Endothelial cell of umbilical vein (primary cell): ENCODE results near the gene FMN2. TPM values are rescaled to one million over a fixed set of nuclear protein-coding genes. Genes with fewer than 3 reads are reported as not detected.

ENCODE experiments used
- BruUV-seq: library from RNA; stranded (reverse); fragments of 400-500 nt; replicated peaks from 2 replicates; lab custom pipeline; 2021; lab: Mats Ljungman, UMichigan
- CTCF ChIA-PET: fragments of 300-600, 350-600 bp; sonication (Branson Sonifier 250); formaldehyde crosslinking; loops from one replicate; lab custom pipeline; 2021; ENCODE audit warnings: antibody characterized with exemption, inconsistent platforms; lab: Charles Lee
- POLR2A ChIA-PET: fragments of 300-600, 350-600 bp; sonication (Branson Sonifier 250); formaldehyde crosslinking; loops from one replicate; lab custom pipeline; 2021; ENCODE audit warnings: antibody characterized with exemption, inconsistent platforms; lab: Charles Lee
- DNase-seq: peaks from one replicate; pipeline ENCODE4 v3.0.0-alpha.2; 2011; ENCODE audit warnings: low read depth, low spot score
- FAIRE-seq: peaks from 2 replicates; lab custom pipeline; 2011; peaks lifted over from hg19 to GRCh38; lab: Jason Lieb, UNC
- H2AFZ ChIP-seq: 2 replicates; pipeline ENCODE4 v1.6.0; 2012; ENCODE audit warnings: low read depth, low read length, control low read depth, inconsistent platforms
- H3K27ac ChIP-seq: 2 replicates; pipeline ENCODE4 v1.5.1; 2011; ENCODE audit warnings: low read depth, mild to moderate bottlenecking, control low read depth, low read length, moderate library complexity; ENCODE audit not compliant: insufficient read depth
- H3K27me3 ChIP-seq, 2 experiments: 2 replicates each; pipeline versions ENCODE4 v1.6.0 to v1.6.1; 2011; ENCODE audit warnings: low read length in 2 of 2, mixed read lengths in 1 of 2; ENCODE audit not compliant: control insufficient read depth in 2 of 2, insufficient read depth in 2 of 2
- H3K36me3 ChIP-seq, 2 experiments: 2 replicates in 1 of 2; 3 replicates in 1 of 2; pipeline ENCODE4 v1.5.1; 2011; ENCODE audit warnings: low read length in 2 of 2, mild to moderate bottlenecking in 1 of 2, moderate library complexity in 1 of 2; ENCODE audit not compliant: control insufficient read depth in 2 of 2, insufficient read depth in 2 of 2; ENCODE audit errors: extremely low read depth in 1 of 2
- H3K4me1 ChIP-seq: 3 replicates; pipeline ENCODE4 v1.5.1; 2011; ENCODE audit warnings: mild to moderate bottlenecking, low read length; ENCODE audit not compliant: control insufficient read depth, insufficient read depth; ENCODE audit errors: extremely low read depth
- H3K4me2 ChIP-seq: 2 replicates; pipeline ENCODE4 v1.6.1; 2011; ENCODE audit warnings: low read length, control low read depth, mixed read lengths; ENCODE audit not compliant: insufficient read depth
- H3K4me3 ChIP-seq, 3 experiments: fragments of 200-600 bp in 1 of 3; sonication (generic), shearing (Covaris generic) in 1 of 3; replicated peaks in 1 of 3; 2 replicates each; pipeline ENCODE4 v1.5.1; 2011 to 2016; ENCODE audit warnings: control low read depth in 3 of 3, low read length in 3 of 3, mild to moderate bottlenecking in 2 of 3, inconsistent platforms in 1 of 3, low read depth in 1 of 3, moderate library complexity in 1 of 3; ENCODE audit not compliant: insufficient read depth in 1 of 3
- H3K79me2 ChIP-seq: 2 replicates; pipeline ENCODE4 v1.6.0; 2012; ENCODE audit warnings: low read length, inconsistent platforms; ENCODE audit not compliant: control insufficient read depth, insufficient read depth
- H3K9ac ChIP-seq: replicated peaks from 2 replicates; pipeline ENCODE3; 2011; ENCODE audit warnings: low read length, control low read depth; ENCODE audit not compliant: insufficient read depth; ENCODE audit errors: extremely low read depth
- H3K9me1 ChIP-seq: replicated peaks from 3 replicates; pipeline ENCODE4 v1.6.0; 2011; ENCODE audit warnings: mild to moderate bottlenecking, low read length; ENCODE audit not compliant: control insufficient read depth, insufficient read depth; ENCODE audit errors: extremely low read depth
- H3K9me3 ChIP-seq: replicated peaks from 2 replicates; pipeline ENCODE4 v1.5.1; 2012; ENCODE audit warnings: low read length, inconsistent platforms; ENCODE audit not compliant: control insufficient read depth, insufficient read depth
- H4K20me1 ChIP-seq: replicated peaks from 2 replicates; pipeline ENCODE3; 2011; ENCODE audit warnings: mild to moderate bottlenecking, low read length; ENCODE audit not compliant: control insufficient read depth, insufficient read depth; ENCODE audit errors: extremely low read depth
- CTCF ChIP-seq, 2 donors: IDR thresholded peaks; 1 replicate in 1 of 2; 2 replicates in 1 of 2; pipeline ENCODE4 v1.5.1; 2011; ENCODE audit warnings: low read length in 2 of 2, mild to moderate bottlenecking in 2 of 2, moderate library complexity in 2 of 2, control low read depth in 1 of 2, inconsistent platforms in 1 of 2, low read depth in 1 of 2; ENCODE audit not compliant: insufficient read depth in 1 of 2; ENCODE audit errors: extremely low read depth in 1 of 2
- EZH2 ChIP-seq: IDR thresholded peaks from 2 replicates; pipeline ENCODE4 v1.6.1; 2012; ENCODE audit warnings: borderline replicate concordance, low read depth, mild to moderate bottlenecking, moderate library complexity, low read length, inconsistent platforms; ENCODE audit not compliant: severe bottlenecking
- FOS ChIP-seq: IDR thresholded peaks from 2 replicates; pipeline ENCODE4 v1.6.1; 2011; ENCODE audit warnings: mild to moderate bottlenecking, low read length, moderate library complexity, borderline replicate concordance; ENCODE audit not compliant: insufficient read depth
- GATA2 ChIP-seq: IDR thresholded peaks from 2 replicates; pipeline ENCODE4 v1.7.0; 2011; ENCODE audit warnings: low read depth, mild to moderate bottlenecking, moderate library complexity, mixed read lengths, low read length; ENCODE audit not compliant: insufficient read length, insufficient read depth
- JUN ChIP-seq: IDR thresholded peaks from 2 replicates; pipeline ENCODE4 v1.6.1; 2011; ENCODE audit warnings: borderline replicate concordance, low read depth; ENCODE audit not compliant: insufficient read length, insufficient read depth
- MAX ChIP-seq: IDR thresholded peaks from 2 replicates; pipeline ENCODE4 v1.6.1; 2011; ENCODE audit not compliant: insufficient read depth, insufficient read length
- MYC ChIP-seq: IDR thresholded peaks from one replicate; pipeline ENCODE4 v1.6.1; 2011; ENCODE audit warnings: mild to moderate bottlenecking, low read depth, low read length
- POLR2A ChIP-seq: IDR thresholded peaks from 2 replicates; pipeline ENCODE4 v1.6.1; 2012; ENCODE audit warnings: low read depth, mild to moderate bottlenecking, control low read depth, low read length
- POLR2AphosphoS5 ChIP-seq: IDR thresholded peaks from 2 replicates; pipeline ENCODE4 v1.6.1; 2012; ENCODE audit warnings: low read depth, mild to moderate bottlenecking, control low read depth, low read length, moderate library complexity; ENCODE audit not compliant: insufficient read depth
- dilution Hi-C: fragments of 300-500 bp; cut with MboI; formaldehyde crosslinking; loops from one replicate; pipeline ENCODE4 v1.15.0; 2019; ENCODE audit warnings: low sequenced_read_pairs; ENCODE audit not compliant: extremely low pct_ligation_motif_present
- intact Hi-C: fragments of 100-400 bp; cut with micrococcal nuclease; formaldehyde crosslinking; loops from one replicate; pipeline ENCODE4 v1.10.0; 2022
- polyA plus RNA-seq, 4 experiments: library from polyadenylated mRNA; depleted of rRNA in 3 of 4; stranded (reverse) in 3 of 4; unstranded in 1 of 4; fragments of >200 nt; gene quantifications; 2 replicates each; pipeline versions ENCODE4 v1.2.1 to v1.2.3, GENCODE V29; 2011 to 2012; ENCODE audit warnings: missing spikeins in 1 of 4
- total RNA-seq: library from RNA; stranded (reverse); gene quantifications from 2 replicates; pipeline ENCODE4 v1.2.3, GENCODE V29; 2021

Gene FMN2
- total and polyA plus RNA-seq, 2 donors (not counting 3 experiments of a cell fraction or from before 2014, with no cell fraction given), result not detected

- DNase-seq (no peak), FAIRE-seq (no peak)
- intact Hi-C loops, result no loop called here
- Histone ChIP-seq H3K4me2 (no peak overlapping the region), H3K27me3 (no peaks in the 10 kb centered on the region), H3K9me3 (peaks cover 6% of the 10 kb centered on the region), H3K9me1 (no peaks in the 10 kb centered on the region), H3K36me3 (no peaks in the 10 kb centered on the region), H3K4me1 (no peaks in the 10 kb centered on the region), H4K20me1 (no peaks in the 10 kb centered on the region), H3K27ac (no peak overlapping the region), H3K4me3 (no peak overlapping the region), H2AFZ (no peak overlapping the region), H3K9ac (no peak overlapping the region), H3K79me2 (no peaks in the 10 kb centered on the region)
- TF ChIP-seq GATA2 (no peak), CTCF (IDR thresholded peaks at IDR 0.05; ENCODE audit: extremely low read depth in 1 of 2, insufficient read depth in 1 of 2, low read depth in 1 of 2, low read length in 2 of 2) (no peak), FOS (no peak), MYC (no peak), EZH2 (no peak)
- POLR2A ChIA-PET, result no interaction called here
- no TSS peak for BruUV-seq
- CTCF ChIA-PET, result no interaction called here
- dilution Hi-C loops, result no loop called here
Measured at GRCh38 chr1:240306673-240307072, 215.0 kb downstream of the FMN2 start.

GRCh38 chr1:240308096-240308495, 216.4 kb downstream of the FMN2 start:
- dilution Hi-C loops (no loop called here), intact Hi-C loops (no loop called here)
- Histone ChIP-seq H3K4me1 (no peaks in the 10 kb centered on the region), H3K4me3 (no peak overlapping the region), H3K9me3 (peaks cover 6% of the 10 kb centered on the region), H2AFZ (no peak overlapping the region), H3K27me3 (no peaks in the 10 kb centered on the region), H3K4me2 (no peak overlapping the region), H3K9ac (no peak overlapping the region), H3K27ac (no peak overlapping the region), H3K9me1 (no peaks in the 10 kb centered on the region), H3K79me2 (no peaks in the 10 kb centered on the region), H4K20me1 (no peaks in the 10 kb centered on the region), H3K36me3 (no peaks in the 10 kb centered on the region)
- TF ChIP-seq POLR2A (no peak), FOS (no peak), EZH2 (no peak), MAX (no peak), POLR2AphosphoS5 (no peak), GATA2 (no peak), CTCF (IDR thresholded peaks at IDR 0.05; ENCODE audit: extremely low read depth in 1 of 2, insufficient read depth in 1 of 2, low read depth in 1 of 2, low read length in 2 of 2) (no peak), JUN (no peak), MYC (no peak)
- FAIRE-seq, result no peak
- POLR2A ChIA-PET, result no interaction called here
- DNase-seq, result no peak
- CTCF ChIA-PET, result no interaction called here
- BruUV-seq, result no TSS peak
